ENCODE data around the gene GPS1.

GPS1 gene

GRCh38 chr17:82017612-82018151 is 34.0 kb upstream of the GPS1 start:
- no peak for TF ChIP-seq JUND (IDR thresholded peaks at IDR 0.05; ENCODE audit: low read depth)
- DNase-seq (ENCODE audit: low read depth in 1 of 2, low spot score in 1 of 2) = no peak
- in situ Hi-C loops (cut with HindIII; ENCODE audit: low pct_unique_long_range_greater_than_20kb, low sequenced_read_pairs) = no loop called here

- no peak for DNase-seq (ENCODE audit: low read depth in 1 of 2, low spot score in 1 of 2)
- TF ChIP-seq JUND (IDR thresholded peaks at IDR 0.05; ENCODE audit: low read depth) = no peak
- in situ Hi-C loops (cut with HindIII; ENCODE audit: low pct_unique_long_range_greater_than_20kb, low sequenced_read_pairs) = no loop called here
Measured at GRCh38 chr17:82018152-82018988, 33.3 kb upstream of the GPS1 start.

- no peak for TF ChIP-seq JUND (IDR thresholded peaks at IDR 0.05; ENCODE audit: low read depth)
- DNase-seq (ENCODE audit: low read depth in 1 of 2, low spot score in 1 of 2) = no peak
- in situ Hi-C loops (cut with HindIII; ENCODE audit: low pct_unique_long_range_greater_than_20kb, low sequenced_read_pairs) = no loop called here
Measured at GRCh38 chr17:82018989-82019689, 32.6 kb upstream of the GPS1 start.

GRCh38 chr17:82019690-82020571 is 31.8 kb upstream of the GPS1 start:
- in situ Hi-C loops (cut with HindIII; ENCODE audit: low pct_unique_long_range_greater_than_20kb, low sequenced_read_pairs) = no loop called here
- peak; percentile 60 to 74 for DNase-seq (ENCODE audit: low read depth in 1 of 2, low spot score in 1 of 2)

GRCh38 chr17:82020572-82021106 is 31.1 kb upstream of the GPS1 start:
- no peak for TF ChIP-seq JUND (IDR thresholded peaks at IDR 0.05; ENCODE audit: low read depth)
- in situ Hi-C loops (cut with HindIII; ENCODE audit: low pct_unique_long_range_greater_than_20kb, low sequenced_read_pairs) = no loop called here
- DNase-seq (ENCODE audit: low read depth in 1 of 2, low spot score in 1 of 2) = no peak

More at GRCh38 chr17:82019690-82020571, 31.8 kb upstream of the GPS1 start:
- TF ChIP-seq JUND (IDR thresholded peaks at IDR 0.05; ENCODE audit: low read depth) = no peak

GRCh38 chr17:82021107-82021899 is 30.4 kb upstream of the GPS1 start:
- in situ Hi-C loops (cut with HindIII; ENCODE audit: low pct_unique_long_range_greater_than_20kb, low sequenced_read_pairs) = no loop called here
- no peak for TF ChIP-seq JUND (IDR thresholded peaks at IDR 0.05; ENCODE audit: low read depth)
- peak; percentile 88 for DNase-seq (ENCODE audit: low read depth in 1 of 2, low spot score in 1 of 2)

- in situ Hi-C loops (cut with HindIII; ENCODE audit: low pct_unique_long_range_greater_than_20kb, low sequenced_read_pairs) = no loop called here
- no peak for DNase-seq (ENCODE audit: low read depth in 1 of 2, low spot score in 1 of 2)
- no peak for TF ChIP-seq JUND (IDR thresholded peaks at IDR 0.05; ENCODE audit: low read depth)
Measured at GRCh38 chr17:82021900-82022309, 29.8 kb upstream of the GPS1 start.

GRCh38 chr17:82022310-82022980 is 29.3 kb upstream of the GPS1 start, which contains the start of gene CENPX:
Gene CENPX (minus strand): TSS chr17:82022878. CDS start chr17:82022861, 17 bp downstream.
- in situ Hi-C loops (cut with HindIII; ENCODE audit: low pct_unique_long_range_greater_than_20kb, low sequenced_read_pairs) = no loop called here
- no peak for TF ChIP-seq JUND (IDR thresholded peaks at IDR 0.05; ENCODE audit: low read depth)
- no peak for DNase-seq (ENCODE audit: low read depth in 1 of 2, low spot score in 1 of 2)

GRCh38 chr17:82022981-82023446 is 28.7 kb upstream of the GPS1 start, which contains the start of gene LRRC45:
Gene LRRC45 (plus strand): TSS chr17:82023305. CDS start chr17:82023644, 339 bp downstream.
- peak; percentile 99 to 100 for DNase-seq (ENCODE audit: low read depth in 1 of 2, low spot score in 1 of 2)
- TF ChIP-seq JUND (IDR thresholded peaks at IDR 0.05; ENCODE audit: low read depth) = no peak
- in situ Hi-C loops (cut with HindIII; ENCODE audit: low pct_unique_long_range_greater_than_20kb, low sequenced_read_pairs) = no loop called here

- no peak for DNase-seq (ENCODE audit: low read depth in 1 of 2, low spot score in 1 of 2)
- in situ Hi-C loops (cut with HindIII; ENCODE audit: low pct_unique_long_range_greater_than_20kb, low sequenced_read_pairs) = no loop called here
- no peak for TF ChIP-seq JUND (IDR thresholded peaks at IDR 0.05; ENCODE audit: low read depth)
Measured at GRCh38 chr17:82023447-82024241, 28.1 kb upstream of the GPS1 start.
